Keratinocyte (primary cell): ENCODE data around the gene SETX. TPM values are rescaled to one million over a fixed set of nuclear protein-coding genes. Genes with fewer than 3 reads are reported as not detected.

Experiments
- DNase-seq: peaks from one replicate; pipeline ENCODE4 v3.0.0-alpha.2; 2011; ENCODE audit warnings: low read depth, missing footprints, low spot score
- FAIRE-seq: peaks from 2 replicates; lab custom pipeline; 2011; peaks lifted over from hg19 to GRCh38; lab: Jason Lieb, UNC
- H2AFZ ChIP-seq: 2 replicates; pipeline ENCODE4 v1.6.0; 2012; ENCODE audit warnings: low read length, control low read depth, inconsistent platforms; ENCODE audit not compliant: control insufficient read depth
- H3K27ac ChIP-seq: 2 replicates; pipeline ENCODE4 v1.5.1; 2011; ENCODE audit warnings: low read length; ENCODE audit not compliant: control insufficient read depth, insufficient read depth
- H3K27me3 ChIP-seq: 3 replicates; pipeline ENCODE4 v1.6.0; 2011; ENCODE audit warnings: low read length; ENCODE audit not compliant: control insufficient read depth, insufficient read depth; ENCODE audit errors: extremely low read depth
- H3K36me3 ChIP-seq, 2 experiments: 2 replicates in 1 of 2; 3 replicates in 1 of 2; pipeline ENCODE4 v1.5.1; 2011; ENCODE audit warnings: low read length in 2 of 2, mild to moderate bottlenecking in 1 of 2; ENCODE audit not compliant: control insufficient read depth in 2 of 2, insufficient read depth in 2 of 2; ENCODE audit errors: extremely low read depth in 1 of 2
- H3K4me1 ChIP-seq: 3 replicates; pipeline ENCODE4 v1.5.1; 2011; ENCODE audit warnings: low read length; ENCODE audit not compliant: control insufficient read depth, insufficient read depth; ENCODE audit errors: extremely low read depth
- H3K4me2 ChIP-seq: 3 replicates; pipeline ENCODE4 v1.6.0; 2011; ENCODE audit warnings: low read depth, low read length; ENCODE audit not compliant: control insufficient read depth, insufficient read depth; ENCODE audit errors: extremely low read depth
- H3K4me3 ChIP-seq, 3 experiments: fragments of 200-600 bp in 1 of 3; sonication (generic) in 1 of 3; 2 replicates in 2 of 3; 3 replicates in 1 of 3; pipeline ENCODE4 v1.5.1; 2011 to 2016; ENCODE audit warnings: low read length in 3 of 3, mild to moderate bottlenecking in 3 of 3, control low read depth in 2 of 3, inconsistent platforms in 1 of 3, low read depth in 1 of 3, mixed read lengths in 1 of 3, mixed run types in 1 of 3, moderate library complexity in 1 of 3; ENCODE audit not compliant: control insufficient read depth in 2 of 3, insufficient read depth in 2 of 3; ENCODE audit errors: extremely low read depth in 1 of 3
- H3K79me2 ChIP-seq: 2 replicates; pipeline ENCODE4 v1.6.0; 2012; ENCODE audit warnings: low read length; ENCODE audit not compliant: control insufficient read depth, insufficient read depth
- H3K9ac ChIP-seq: 3 replicates; pipeline ENCODE4 v1.6.0; 2011; ENCODE audit warnings: low read length; ENCODE audit not compliant: control insufficient read depth, insufficient read depth; ENCODE audit errors: extremely low read depth
- H3K9me1 ChIP-seq: 3 replicates; pipeline ENCODE4 v1.6.0; 2011; ENCODE audit warnings: low read length; ENCODE audit not compliant: control insufficient read depth, insufficient read depth; ENCODE audit errors: extremely low read depth
- H3K9me3 ChIP-seq: 2 replicates; pipeline ENCODE4 v1.5.1; 2012; ENCODE audit warnings: low read depth, low read length; ENCODE audit not compliant: control insufficient read depth
- H4K20me1 ChIP-seq: 3 replicates; pipeline ENCODE4 v1.6.0; 2011; ENCODE audit warnings: low read length; ENCODE audit not compliant: control insufficient read depth, insufficient read depth; ENCODE audit errors: extremely low read depth
- EZH2 ChIP-seq: IDR thresholded peaks from one replicate; pipeline ENCODE4 v1.6.1; 2012; ENCODE audit warnings: inconsistent platforms, mild to moderate bottlenecking, low read length, moderate library complexity
- dilution Hi-C: fragments of 300-500 bp; cut with MboI; formaldehyde crosslinking; loops from one replicate; pipeline ENCODE4 v1.7.0; 2020; ENCODE audit warnings: low sequenced_read_pairs; ENCODE audit not compliant: extremely low pct_ligation_motif_present
- polyA plus RNA-seq, 5 experiments: library from polyadenylated mRNA; depleted of rRNA in 3 of 5; stranded (reverse) in 3 of 5; stranded (forward) in 1 of 5; unstranded in 1 of 5; fragments of >200 nt; gene quantifications; 1 replicate in 1 of 5; 2 replicates in 3 of 5; 3 replicates in 1 of 5; pipeline versions ENCODE4 v1.2.1 to v1.2.3, GENCODE V29; 2011 to 2012; ENCODE audit warnings: missing spikeins in 2 of 5, low read depth in 1 of 5, low replicate concordance in 1 of 5
- TF ChIP-seq, protein P1 (sequence below), 3 experiments: IDR thresholded peaks in 1 of 3; conservative IDR thresholded peaks in 1 of 3; optimal IDR thresholded peaks in 1 of 3; 2 replicates in 2 of 3; 3 replicates in 1 of 3; pipeline versions ENCODE3 to v1.5.1; 2011; ENCODE audit warnings: low read length in 3 of 3, mild to moderate bottlenecking in 3 of 3, moderate library complexity in 2 of 3, control low read depth in 1 of 3, inconsistent platforms in 1 of 3; ENCODE audit not compliant: insufficient read depth in 2 of 3; ENCODE audit errors: extremely low read depth in 1 of 3

SETX gene
- polyA plus RNA-seq, 1 donor (not counting 4 experiments of a cell fraction or from before 2014, with no cell fraction given) = 23.8 TPM

DNA sequence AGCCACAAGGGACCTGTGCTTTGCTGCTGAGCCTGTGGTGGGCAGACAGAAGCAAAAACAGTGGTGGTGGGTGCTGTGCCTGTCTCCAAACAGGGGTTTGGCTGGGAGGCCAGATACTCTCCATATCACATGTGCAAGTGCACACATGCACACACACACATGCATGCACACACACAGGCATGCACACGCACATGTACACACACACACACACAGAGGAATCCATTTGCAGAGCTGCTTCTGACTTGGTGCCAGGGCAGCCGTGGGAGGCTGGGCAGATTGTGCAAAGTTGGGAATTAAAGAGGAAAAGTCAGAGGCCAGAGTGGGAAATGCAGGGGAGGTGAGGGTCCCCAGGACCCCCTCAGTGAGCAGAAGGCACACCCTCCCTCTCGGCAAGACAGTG lies 121.6 kb downstream of the SETX start:
- Histone ChIP-seq H3K27me3 (peaks cover 36% of the 10 kb centered on the region), H3K9me1 (no peaks in the 10 kb centered on the region), H3K9me3 (no peaks in the 10 kb centered on the region), H3K79me2 (no peaks in the 10 kb centered on the region), H3K4me2 (no peak overlapping the region), H3K9ac (no peak overlapping the region), H2AFZ (no peak overlapping the region), H3K4me1 (no peaks in the 10 kb centered on the region), H3K4me3 (no peak overlapping the region), H3K36me3 (no peaks in the 10 kb centered on the region), H4K20me1 (no peaks in the 10 kb centered on the region), H3K27ac (no peak overlapping the region)
- DNase-seq (no peak), FAIRE-seq (no peak)
- TF ChIP-seq EZH2 = no peak
- TF ChIP-seq, protein P1, sequence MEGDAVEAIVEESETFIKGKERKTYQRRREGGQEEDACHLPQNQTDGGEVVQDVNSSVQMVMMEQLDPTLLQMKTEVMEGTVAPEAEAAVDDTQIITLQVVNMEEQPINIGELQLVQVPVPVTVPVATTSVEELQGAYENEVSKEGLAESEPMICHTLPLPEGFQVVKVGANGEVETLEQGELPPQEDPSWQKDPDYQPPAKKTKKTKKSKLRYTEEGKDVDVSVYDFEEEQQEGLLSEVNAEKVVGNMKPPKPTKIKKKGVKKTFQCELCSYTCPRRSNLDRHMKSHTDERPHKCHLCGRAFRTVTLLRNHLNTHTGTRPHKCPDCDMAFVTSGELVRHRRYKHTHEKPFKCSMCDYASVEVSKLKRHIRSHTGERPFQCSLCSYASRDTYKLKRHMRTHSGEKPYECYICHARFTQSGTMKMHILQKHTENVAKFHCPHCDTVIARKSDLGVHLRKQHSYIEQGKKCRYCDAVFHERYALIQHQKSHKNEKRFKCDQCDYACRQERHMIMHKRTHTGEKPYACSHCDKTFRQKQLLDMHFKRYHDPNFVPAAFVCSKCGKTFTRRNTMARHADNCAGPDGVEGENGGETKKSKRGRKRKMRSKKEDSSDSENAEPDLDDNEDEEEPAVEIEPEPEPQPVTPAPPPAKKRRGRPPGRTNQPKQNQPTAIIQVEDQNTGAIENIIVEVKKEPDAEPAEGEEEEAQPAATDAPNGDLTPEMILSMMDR (optimal IDR thresholded peaks at IDR 0.05 in 1 of 3, IDR thresholded peaks at IDR 0.05 in 1 of 3, conservative IDR thresholded peaks at IDR 0.05 in 1 of 3; ENCODE audit: extremely low read depth in 1 of 3, insufficient read depth in 2 of 3, low read length in 3 of 3) = no peak
- dilution Hi-C loops = no loop called here

- Histone ChIP-seq H3K4me3 (no peak overlapping the region), H3K9me1 (no peaks in the 10 kb centered on the region), H2AFZ (no peak overlapping the region), H3K36me3 (no peaks in the 10 kb centered on the region), H3K79me2 (no peaks in the 10 kb centered on the region), H3K27me3 (peaks cover 33% of the 10 kb centered on the region), H3K4me1 (no peaks in the 10 kb centered on the region), H3K27ac (no peak overlapping the region), H3K9ac (no peak overlapping the region), H3K4me2 (no peak overlapping the region), H3K9me3 (no peaks in the 10 kb centered on the region), H4K20me1 (no peaks in the 10 kb centered on the region)
- FAIRE-seq (no peak), DNase-seq (no peak)
- TF ChIP-seq, protein P1 (optimal IDR thresholded peaks at IDR 0.05 in 1 of 3, IDR thresholded peaks at IDR 0.05 in 1 of 3, conservative IDR thresholded peaks at IDR 0.05 in 1 of 3; ENCODE audit: extremely low read depth in 1 of 3, insufficient read depth in 2 of 3, low read length in 3 of 3) = no peak
- no peak for TF ChIP-seq EZH2
- dilution Hi-C loops = no loop called here
Observed at GRCh38 chr9:132232522-132232921, 122.3 kb downstream of the SETX start.
